Cardiac septum (tissue), 1 donor: Measurements from ENCODE around the gene CACNA1C. TPM values are rescaled to one million over a fixed set of nuclear protein-coding genes. Genes with fewer than 3 reads are reported as not detected.

Experiments used
- DNase-seq: peaks from one replicate; pipeline ENCODE4 v3.0.0-alpha.2; 2020; ENCODE audit warnings: low spot score
- intact Hi-C: fragments of 100-400 bp; cut with DNase I; formaldehyde crosslinking; loops from one replicate; pipeline ENCODE4 v1.14.0; 2022
- total RNA-seq: library from RNA; stranded (reverse); fragmentation: NEBNext Ultra II Directional; extraction: Animal tissue kit (Norgen Biotek cat#: 25700); gene quantifications from one replicate; pipeline ENCODE4 v1.2.1, GENCODE V29; 2021
- donor health status: DM: no; HTN: no; CAD: no.

The CACNA1C gene
- total RNA-seq, 1 donor from 2014 or later: 182 TPM

- no peak for DNase-seq
- intact Hi-C loops: no loop called here
These were observed 343.7 kb downstream of the CACNA1C start for GRCh38 chr12:2396448-2396871.

- intact Hi-C loops: no loop called here
- DNase-seq: no peak
These were observed 344.7 kb downstream of the CACNA1C start for GRCh38 chr12:2397356-2398045.

- no peak for DNase-seq
- intact Hi-C loops: no loop called here
These were observed 348.3 kb downstream of the CACNA1C start for GRCh38 chr12:2401040-2401439.

- intact Hi-C loops: no loop called here
These were observed 349.3 kb downstream of the CACNA1C start for GRCh38 chr12:2402073-2402579.

GRCh38 chr12:2403221-2403976, 350.6 kb downstream of the CACNA1C start:
- intact Hi-C loops: no loop called here
- DNase-seq: no peak

More at GRCh38 chr12:2402073-2402579, 349.3 kb downstream of the CACNA1C start:
- no peak for DNase-seq

- DNase-seq: no peak
These were observed 352.3 kb downstream of the CACNA1C start for GRCh38 chr12:2405039-2405438.

DNA sequence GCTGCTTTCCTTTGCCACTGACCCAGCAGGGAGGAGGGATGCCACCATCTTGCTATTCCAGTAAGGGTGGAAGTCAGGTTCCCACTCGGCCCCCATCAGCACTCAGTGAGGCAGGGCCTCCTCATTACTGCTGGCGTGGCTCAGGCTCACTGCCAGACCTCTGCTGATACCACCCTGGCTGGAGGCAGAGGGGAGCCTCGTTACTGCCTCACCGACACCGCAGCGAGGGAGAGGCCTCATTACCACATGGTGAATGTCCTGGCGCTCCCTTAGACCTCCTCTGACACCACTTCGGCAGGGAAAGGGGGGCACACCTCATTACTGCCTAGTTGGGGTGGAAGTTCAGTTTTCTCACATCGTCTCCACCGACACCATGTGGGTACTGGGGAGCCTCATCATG, 354.1 kb downstream of the CACNA1C start:
- DNase-seq: no peak
- intact Hi-C loops: no loop called here

More at GRCh38 chr12:2405039-2405438, 352.3 kb downstream of the CACNA1C start:
- intact Hi-C loops: no loop called here

DNA sequence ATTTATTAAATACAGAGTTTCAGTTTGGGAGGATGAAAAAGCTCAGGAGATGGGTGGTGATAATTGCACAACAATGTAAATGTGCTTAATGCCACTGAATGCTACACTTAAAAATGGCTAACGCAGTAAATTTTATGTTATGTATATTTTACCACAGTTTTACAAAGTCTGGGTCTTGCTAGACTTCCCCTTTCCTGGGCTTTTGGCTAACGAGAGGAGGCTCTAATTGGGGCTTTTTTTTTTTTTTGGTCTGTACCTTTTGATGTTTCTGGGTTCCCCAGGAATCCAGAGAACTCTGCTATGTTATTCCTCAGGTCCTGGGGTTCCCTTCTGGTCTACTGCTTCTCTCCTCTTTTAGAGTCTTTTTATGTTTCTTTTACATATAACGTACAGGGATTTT, 355.5 kb downstream of the CACNA1C start:
- DNase-seq: no peak
- intact Hi-C loops: no loop called here

- intact Hi-C loops: no loop called here
- DNase-seq: no peak
These were observed 357.0 kb downstream of the CACNA1C start for GRCh38 chr12:2409656-2410265.

- no peak for DNase-seq
- intact Hi-C loops: no loop called here
These were observed 357.7 kb downstream of the CACNA1C start for GRCh38 chr12:2410496-2410895.

- no peak for DNase-seq
- intact Hi-C loops: no loop called here
These were observed 358.2 kb downstream of the CACNA1C start for GRCh38 chr12:2411011-2411410.

GRCh38 chr12:2411616-2412304, 359.0 kb downstream of the CACNA1C start:
- intact Hi-C loops: no loop called here
- DNase-seq: no peak

DNA sequence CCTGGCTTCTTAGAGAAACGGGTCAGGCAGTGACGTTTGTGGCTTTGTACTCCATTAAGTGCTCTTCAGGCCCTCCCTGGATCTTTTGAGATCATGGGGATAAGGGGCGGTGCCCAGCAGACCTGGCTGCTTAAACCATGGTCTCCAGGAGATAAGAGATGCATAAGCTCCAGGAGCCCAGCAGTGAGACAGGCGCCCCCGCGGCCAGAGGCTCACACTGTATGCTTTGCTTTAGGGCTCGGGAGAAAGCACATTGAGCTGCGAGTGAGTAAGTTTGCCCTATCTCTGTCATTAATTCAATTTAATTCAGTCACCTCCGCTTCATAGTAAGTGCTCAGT, 359.5 kb downstream of the CACNA1C start:
- intact Hi-C loops: no loop called here
- no peak for DNase-seq

- DNase-seq: no peak
- intact Hi-C loops: no loop called here
These were observed 360.5 kb downstream of the CACNA1C start for GRCh38 chr12:2413301-2413700.

DNA sequence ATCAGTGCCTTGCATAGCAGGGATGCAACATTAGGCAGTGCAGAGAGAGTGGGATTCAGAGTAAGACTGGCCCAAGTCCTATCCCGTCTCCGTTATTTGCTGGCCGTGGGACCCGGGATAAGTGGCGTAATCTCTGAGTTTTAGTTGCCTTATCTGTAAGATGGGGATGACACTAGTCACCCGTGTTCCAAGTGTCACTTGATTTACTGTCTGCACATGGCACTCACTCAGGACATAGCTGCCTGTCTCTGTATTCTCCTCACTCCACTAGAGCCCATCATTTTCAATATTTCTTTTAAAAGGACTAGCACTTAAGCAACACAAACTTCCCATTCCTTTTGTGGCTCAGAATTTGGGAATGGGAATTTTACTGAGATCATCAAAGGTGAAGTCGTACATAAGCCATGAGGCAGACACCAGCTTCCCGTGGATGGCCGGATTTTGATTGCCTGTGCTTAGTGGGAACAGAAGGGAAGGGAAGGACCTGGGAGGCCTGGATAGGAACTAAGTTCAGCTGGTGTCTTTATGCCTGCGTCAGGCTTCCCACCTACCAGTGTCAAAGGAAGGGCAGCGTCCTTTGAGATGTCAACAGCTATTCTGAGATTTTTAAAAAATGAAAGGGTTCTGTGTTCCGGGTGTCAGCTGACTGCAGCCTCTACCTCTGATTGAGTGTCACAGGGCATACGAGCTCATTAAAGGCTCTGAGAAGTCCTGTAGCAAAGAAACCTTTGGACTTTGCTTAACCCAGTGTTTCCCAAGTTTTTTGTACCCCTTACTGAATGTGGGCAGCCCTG, 361.4 kb downstream of the CACNA1C start:
- no peak for DNase-seq
- intact Hi-C loops: no loop called here

- intact Hi-C loops: no loop called here
- DNase-seq: no peak
These were observed 362.2 kb downstream of the CACNA1C start for GRCh38 chr12:2414810-2415567.

DNA sequence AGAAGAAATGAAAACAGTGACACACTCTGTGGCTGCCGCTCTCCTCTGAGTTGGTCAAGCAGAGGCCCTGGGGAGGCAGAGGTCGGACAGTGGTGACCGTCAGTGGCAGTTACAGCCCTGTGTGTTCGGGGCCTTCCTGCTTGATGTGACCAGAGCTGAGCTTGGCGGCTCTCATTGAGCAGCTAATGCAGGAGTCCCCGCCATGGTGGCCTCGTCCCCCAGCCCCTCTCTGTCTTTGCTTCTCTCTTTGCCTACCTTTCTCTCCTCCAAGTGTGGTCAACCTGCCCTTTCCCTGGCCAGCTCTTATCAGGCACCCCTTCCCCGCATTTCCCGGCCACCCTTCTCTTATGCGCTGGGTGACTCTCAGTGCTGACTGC, 362.8 kb downstream of the CACNA1C start:
- intact Hi-C loops: no loop called here
- DNase-seq: no peak

- intact Hi-C loops: no loop called here
- DNase-seq: no peak
These were observed 363.4 kb downstream of the CACNA1C start for GRCh38 chr12:2416158-2416557.
